ENCODE data around the gene VPS18.

VPS18 gene

DNA sequence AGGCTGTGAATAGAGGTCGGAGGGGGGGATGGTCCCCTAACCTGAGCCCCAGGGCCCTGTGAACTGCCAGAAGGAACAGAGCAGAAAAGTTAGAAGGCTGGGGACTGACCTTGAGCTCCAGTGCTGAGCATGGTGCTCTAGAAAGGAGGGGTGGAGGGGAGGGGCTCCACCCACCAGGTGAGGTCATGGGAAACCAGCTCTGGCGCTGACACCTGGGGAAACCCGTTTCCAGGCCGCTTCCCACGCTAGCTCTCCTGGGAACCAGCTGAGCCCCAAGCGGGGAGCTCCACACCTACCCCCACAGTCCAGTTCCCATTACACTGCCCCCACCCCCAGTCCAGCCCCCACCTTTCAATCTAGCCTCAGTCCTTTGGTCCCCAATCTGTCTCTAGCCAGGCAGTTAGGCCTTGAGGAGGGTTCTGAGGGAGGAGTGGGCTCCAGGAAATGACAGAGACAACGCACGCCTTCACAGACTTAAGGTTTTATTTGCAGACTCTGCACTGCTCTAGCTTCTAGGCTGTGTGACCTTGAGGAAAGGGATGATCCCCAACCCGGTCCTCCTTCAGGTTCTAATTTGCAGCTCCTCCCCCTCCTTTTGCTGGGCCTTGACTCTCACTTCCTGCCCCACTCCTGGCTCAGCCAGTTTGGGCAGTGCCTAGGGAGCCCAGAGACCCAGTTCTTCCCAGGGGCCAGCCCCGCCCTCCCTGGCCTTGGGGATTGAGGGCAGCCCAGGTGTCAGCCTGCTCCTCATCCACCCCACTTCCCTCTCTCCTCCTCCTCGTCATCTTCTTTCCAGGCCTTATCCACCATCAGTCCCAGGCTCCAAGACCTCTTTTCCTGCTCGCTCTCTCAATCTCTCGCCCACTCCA lies 22.3 kb upstream of the VPS18 start:
- Histone ChIP-seq H3K27me3 (ENCODE audit: insufficient read depth, low read length) (peaks cover 14% of the 10 kb centered on the region), H3K4me1 (ENCODE audit: insufficient read depth, low read length) (peaks cover 12% of the 10 kb centered on the region), H3K9ac (ENCODE audit: low read depth, low read length) (no peak overlapping the region), H3K27ac (ENCODE audit: low read depth, low read length) (no peak overlapping the region), H3K36me3 (ENCODE audit: insufficient read depth, low read length) (no peaks in the 10 kb centered on the region), H3K9me3 (ENCODE audit: insufficient read depth, low read depth, low read length) (no peaks in the 10 kb centered on the region), H3K4me3 (ENCODE audit: low read length) (no peak overlapping the region)
- 70% methylated on average over 13 of the region's 13 CpGs for WGBS

DNA sequence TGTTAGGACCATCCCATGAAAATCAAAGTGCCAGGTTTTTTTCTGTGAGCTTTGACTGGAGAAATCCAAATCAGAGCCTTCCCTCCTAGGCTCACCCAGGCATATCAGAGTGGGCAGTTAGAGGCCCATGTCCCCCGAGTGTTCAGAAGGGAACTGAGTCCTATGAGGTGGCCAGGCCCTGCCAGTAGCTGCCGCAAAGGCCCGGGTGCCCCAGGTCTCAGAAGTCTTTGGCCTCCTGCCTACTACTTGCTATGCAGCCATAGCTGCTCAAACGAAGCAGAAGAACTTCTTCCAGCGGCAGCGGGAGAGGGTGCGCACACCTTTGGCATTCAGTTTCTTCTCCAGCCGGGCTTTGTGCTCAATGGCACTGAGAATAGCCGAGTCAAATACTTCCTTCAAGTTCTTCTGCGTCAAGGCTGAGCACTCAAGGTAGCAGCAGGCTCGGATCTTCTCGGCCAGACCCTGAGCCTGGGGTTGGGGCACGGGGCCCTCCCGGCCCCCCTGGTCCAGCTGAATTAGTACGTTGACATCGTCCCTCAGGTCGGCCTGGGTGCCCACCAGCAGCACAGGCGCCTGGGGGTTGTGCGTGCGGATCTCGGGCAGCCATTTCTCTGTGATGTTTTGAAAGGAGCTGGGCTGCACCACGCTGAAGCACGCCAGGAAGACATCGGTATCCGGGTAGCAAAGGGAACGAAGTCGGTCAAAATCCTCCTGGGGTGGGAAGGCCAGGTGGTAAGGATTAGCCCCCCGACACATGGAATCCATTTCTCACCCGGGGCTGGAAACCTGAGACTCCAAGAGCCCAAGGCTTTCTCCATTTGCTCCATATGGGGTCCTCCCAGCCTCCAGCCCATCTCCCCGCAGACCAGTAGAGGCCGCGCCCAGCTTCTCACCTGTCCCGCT lies 21.2 kb upstream of the VPS18 start:
- no peaks in the 10 kb centered on the region for H3K9me3 ChIP-seq (ENCODE audit: insufficient read depth, low read depth, low read length)
- WGBS: 69% methylated on average over 33 of the region's 33 CpGs
- peak overlapping the region; percentile 48; the same call in 1 of the 2 replicates for H3K9ac ChIP-seq (ENCODE audit: low read depth, low read length)
- peak overlapping the region; percentile 68 for H3K4me3 ChIP-seq (ENCODE audit: low read length)
- H3K4me1 ChIP-seq (ENCODE audit: insufficient read depth, low read length): peaks cover 12% of the 10 kb centered on the region
- peaks cover 14% of the 10 kb centered on the region for H3K27me3 ChIP-seq (ENCODE audit: insufficient read depth, low read length)
- no peaks in the 10 kb centered on the region for H3K36me3 ChIP-seq (ENCODE audit: insufficient read depth, low read length)
- no peak overlapping the region for H3K27ac ChIP-seq (ENCODE audit: low read depth, low read length)

DNA sequence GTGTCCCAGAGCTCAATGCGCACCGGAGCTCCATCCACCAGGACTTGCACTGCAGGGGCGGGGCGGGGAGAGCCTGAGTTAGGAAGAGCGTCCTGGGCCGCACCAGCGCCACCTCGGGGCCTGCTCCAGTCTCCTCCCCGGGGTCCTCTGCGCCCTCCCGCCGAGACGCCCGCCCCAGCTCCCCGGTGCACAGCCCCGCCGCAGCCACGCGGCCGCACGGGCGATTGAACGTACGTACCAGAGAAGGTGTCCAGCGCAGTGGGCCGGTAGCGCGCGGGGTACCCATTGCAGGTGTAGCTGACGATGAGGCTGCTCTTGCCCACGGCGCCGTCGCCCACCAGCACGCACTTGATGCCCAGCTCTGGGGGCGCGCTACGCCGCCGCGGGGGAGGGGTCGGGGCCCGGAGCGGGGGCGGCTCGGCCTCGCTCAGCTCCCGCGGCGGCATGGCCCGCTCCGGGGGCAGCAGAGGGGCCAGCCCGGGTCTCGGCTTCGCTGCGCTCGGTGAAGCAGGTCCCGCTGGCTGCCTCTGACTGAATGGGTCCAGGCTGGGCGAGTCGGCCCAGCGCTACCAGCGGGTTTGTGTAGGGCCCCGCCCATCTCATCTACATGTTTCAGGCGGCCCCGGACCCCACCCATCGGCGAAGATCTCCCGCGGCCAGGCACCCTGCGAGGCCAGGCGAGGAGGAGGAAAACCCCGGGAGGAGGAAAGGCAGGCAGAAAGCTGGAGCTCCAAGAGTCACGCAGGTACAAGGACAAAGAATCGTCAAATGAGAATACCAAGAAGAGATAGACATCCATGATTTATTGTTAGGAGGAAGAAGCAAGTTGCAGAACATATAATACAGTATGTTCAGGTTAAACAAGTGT lies 20.3 kb upstream of the VPS18 start, which contains the start of gene RHOV:
Gene RHOV, minus strand, starts transcription at position 541 of the 868 bp plus-strand sequence. Its CDS starts 95 bp downstream, at position 446.
- no peak within 1 kb of the TSS for H3K27ac ChIP-seq (ENCODE audit: low read depth, low read length)
- peak within 1 kb of the TSS; percentile 68 for H3K4me3 ChIP-seq (ENCODE audit: low read length)
- 1% methylated on average over 74 of the region's 74 CpGs for WGBS
- H3K9ac ChIP-seq (ENCODE audit: low read depth, low read length): peak within 1 kb of the TSS; percentile 48; the same call in 1 of the 2 replicates
- H3K4me1 ChIP-seq (ENCODE audit: insufficient read depth, low read length): peaks cover 18% of the 10 kb centered on the region
- H3K27me3 ChIP-seq (ENCODE audit: insufficient read depth, low read length): peaks cover 14% of the 10 kb centered on the region
- H3K9me3 ChIP-seq (ENCODE audit: insufficient read depth, low read depth, low read length): no peaks in the 10 kb centered on the region
- H3K36me3 ChIP-seq (ENCODE audit: insufficient read depth, low read length): no peaks in the 10 kb centered on the region

DNA sequence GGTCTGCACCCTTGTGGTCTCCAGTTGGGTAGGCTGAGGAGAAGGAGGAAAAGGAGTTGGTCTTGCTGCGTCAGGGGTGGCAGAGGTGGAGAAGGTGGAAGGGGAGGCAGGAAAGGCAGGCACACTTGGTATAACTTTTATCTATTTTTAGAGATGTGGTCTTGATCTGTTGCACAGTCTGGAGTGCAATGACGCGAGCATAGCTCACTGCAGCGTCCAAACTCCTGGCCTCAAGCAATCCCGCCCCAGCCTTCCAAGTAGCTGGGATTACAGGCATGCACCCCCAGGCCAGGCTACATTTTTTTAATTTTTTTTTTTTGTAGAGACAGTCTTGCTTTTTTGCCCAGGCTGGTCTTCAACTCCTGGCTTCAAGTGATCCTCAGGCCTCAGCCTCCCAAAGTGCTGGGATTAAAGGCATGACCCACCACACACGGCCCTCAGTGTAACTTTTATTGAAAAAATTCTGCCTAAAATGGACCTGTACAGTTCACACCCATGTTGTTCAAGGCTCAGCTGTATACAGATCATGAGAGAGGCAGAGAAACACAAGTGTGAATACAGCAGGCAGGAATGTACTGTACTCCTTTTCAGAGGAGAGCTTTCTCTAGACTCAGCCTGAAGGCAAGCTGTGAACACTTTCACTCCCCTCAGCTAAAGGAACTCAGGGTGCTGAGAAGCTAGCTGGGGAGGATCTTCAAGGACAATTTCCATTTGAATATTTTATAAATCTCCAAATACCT lies 18.1 kb upstream of the VPS18 start:
- Histone ChIP-seq H3K27ac (ENCODE audit: low read depth, low read length) (no peak overlapping the region), H3K4me1 (ENCODE audit: insufficient read depth, low read length) (peaks cover 19% of the 10 kb centered on the region), H3K9ac (ENCODE audit: low read depth, low read length) (no peak overlapping the region)

DNA sequence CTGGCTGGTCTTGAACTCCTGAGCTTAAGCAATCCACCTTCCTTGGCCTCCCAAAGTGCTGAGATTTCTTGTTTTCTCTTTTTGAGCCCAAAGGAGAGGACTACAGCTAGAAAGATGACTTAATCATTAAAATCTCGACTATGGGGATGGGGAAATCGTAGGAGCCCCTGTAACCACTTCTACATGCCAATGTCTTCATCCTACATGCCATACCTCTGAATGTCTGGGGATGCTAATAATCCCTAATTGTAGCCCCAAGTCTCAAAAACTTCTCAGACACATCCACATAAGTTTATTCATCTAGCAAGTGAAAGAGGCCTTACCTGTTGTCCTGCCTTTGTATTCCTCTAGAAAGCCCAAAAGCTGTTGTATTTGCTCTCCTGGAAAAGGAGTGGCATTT lies 16.6 kb upstream of the VPS18 start:
- H3K9ac ChIP-seq (ENCODE audit: low read depth, low read length): no peak overlapping the region
- peaks cover 14% of the 10 kb centered on the region for H3K27me3 ChIP-seq (ENCODE audit: insufficient read depth, low read length)
- H3K4me1 ChIP-seq (ENCODE audit: insufficient read depth, low read length): peaks cover 12% of the 10 kb centered on the region
- H3K9me3 ChIP-seq (ENCODE audit: insufficient read depth, low read depth, low read length): no peaks in the 10 kb centered on the region
- WGBS: 91% methylated on average over 2 of the region's 2 CpGs
- H3K27ac ChIP-seq (ENCODE audit: low read depth, low read length): no peak overlapping the region
- H3K36me3 ChIP-seq (ENCODE audit: insufficient read depth, low read length): no peaks in the 10 kb centered on the region
- H3K4me3 ChIP-seq (ENCODE audit: low read length): no peak overlapping the region

More for the DNA sequence above, 18.1 kb upstream of the VPS18 start:
- WGBS: 92% methylated on average over 6 of the region's 6 CpGs
- H3K4me3 ChIP-seq (ENCODE audit: low read length): no peak overlapping the region
- H3K36me3 ChIP-seq (ENCODE audit: insufficient read depth, low read length): no peaks in the 10 kb centered on the region
- H3K9me3 ChIP-seq (ENCODE audit: insufficient read depth, low read depth, low read length): no peaks in the 10 kb centered on the region
- peaks cover 14% of the 10 kb centered on the region for H3K27me3 ChIP-seq (ENCODE audit: insufficient read depth, low read length)

DNA sequence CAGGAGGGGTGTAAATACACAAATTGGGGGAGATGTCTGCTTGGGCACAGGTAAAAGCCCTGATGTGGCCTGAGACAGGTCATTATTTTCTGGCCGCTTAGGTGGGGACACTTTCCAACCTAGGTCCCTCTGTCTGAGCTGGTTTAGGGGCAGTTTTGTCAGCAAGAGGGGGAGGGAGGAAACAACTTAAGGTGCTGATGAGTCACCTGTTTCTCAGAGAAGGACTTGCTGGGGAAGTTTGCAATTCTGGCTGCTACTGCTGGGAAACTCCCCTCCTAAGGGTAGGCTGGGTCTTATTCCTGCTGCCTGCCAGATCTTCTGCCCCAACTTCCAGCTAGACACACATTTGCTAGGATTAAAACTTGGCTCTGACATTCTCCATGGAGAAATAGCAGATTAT lies 15.5 kb upstream of the VPS18 start:
- no peak overlapping the region for H3K4me3 ChIP-seq (ENCODE audit: low read length)
- 0 out of 2 replicates have a peak, but pooled peaks cover 2% of the 10 kb centered on the region for H3K9me3 ChIP-seq (ENCODE audit: insufficient read depth, low read depth, low read length)
- no peak overlapping the region for H3K9ac ChIP-seq (ENCODE audit: low read depth, low read length)
- WGBS: 63% methylated on average over 1 of the region's 1 CpG
- no peak overlapping the region for H3K27ac ChIP-seq (ENCODE audit: low read depth, low read length)
- no peaks in the 10 kb centered on the region for H3K36me3 ChIP-seq (ENCODE audit: insufficient read depth, low read length)
- H3K4me1 ChIP-seq (ENCODE audit: insufficient read depth, low read length): 0 out of 2 replicates have a peak, but pooled peaks cover 6% of the 10 kb centered on the region
- H3K27me3 ChIP-seq (ENCODE audit: insufficient read depth, low read length): peaks cover 9% of the 10 kb centered on the region

DNA sequence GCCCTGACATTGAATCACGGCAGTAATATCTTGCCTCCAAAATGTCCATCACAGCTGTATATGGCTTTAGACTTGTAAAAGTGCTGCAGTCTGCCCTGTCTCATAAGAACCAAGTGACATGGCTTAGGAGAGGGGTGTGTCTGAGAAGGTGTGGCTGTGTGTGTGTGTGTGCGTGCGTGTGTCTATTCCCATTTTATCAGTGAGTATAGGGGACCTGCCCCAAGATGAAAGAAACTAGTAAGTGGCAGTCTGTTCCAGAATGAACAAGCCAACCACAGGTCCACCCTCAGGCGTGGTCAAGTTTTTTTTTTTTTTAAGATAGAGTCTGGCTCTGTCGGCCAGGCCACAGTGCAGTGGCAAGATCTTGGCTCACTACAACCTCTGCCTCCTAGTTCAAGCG lies 14.6 kb upstream of the VPS18 start:
- H3K9ac ChIP-seq (ENCODE audit: low read depth, low read length): no peak overlapping the region
- H3K36me3 ChIP-seq (ENCODE audit: insufficient read depth, low read length): no peaks in the 10 kb centered on the region
- 0 out of 2 replicates have a peak, but pooled peaks cover 6% of the 10 kb centered on the region for H3K4me1 ChIP-seq (ENCODE audit: insufficient read depth, low read length)
- WGBS: 87% methylated on average over 6 of the region's 6 CpGs
- H3K27me3 ChIP-seq (ENCODE audit: insufficient read depth, low read length): peaks cover 3% of the 10 kb centered on the region; the same call in 1 of the 2 replicates
- H3K27ac ChIP-seq (ENCODE audit: low read depth, low read length): no peak overlapping the region
- H3K9me3 ChIP-seq (ENCODE audit: insufficient read depth, low read depth, low read length): 0 out of 2 replicates have a peak, but pooled peaks cover 2% of the 10 kb centered on the region
- no peak overlapping the region for H3K4me3 ChIP-seq (ENCODE audit: low read length)

DNA sequence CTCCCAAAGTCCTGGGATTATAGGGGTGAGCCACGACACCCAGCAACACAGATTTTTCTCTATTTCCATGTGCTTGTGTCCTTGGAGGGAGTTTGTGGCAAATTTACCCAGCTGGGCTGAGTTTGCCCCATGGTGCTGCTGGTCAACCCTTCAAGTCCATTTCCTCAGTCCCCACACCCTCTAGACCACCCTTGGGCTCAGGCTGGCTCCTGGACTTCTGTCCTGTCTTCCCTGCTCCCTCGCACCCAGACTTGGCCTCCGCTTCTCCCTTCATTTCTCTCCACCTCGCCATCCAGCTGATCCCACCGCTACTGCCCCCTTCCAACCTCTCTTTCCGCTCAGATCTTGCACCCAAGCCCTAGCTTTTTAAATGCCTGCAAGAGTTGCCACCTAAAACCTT lies 12.9 kb upstream of the VPS18 start:
- no peak overlapping the region for H3K4me3 ChIP-seq (ENCODE audit: low read length)
- H3K9ac ChIP-seq (ENCODE audit: low read depth, low read length): no peak overlapping the region
- no peak overlapping the region for H3K27ac ChIP-seq (ENCODE audit: low read depth, low read length)
- H3K4me1 ChIP-seq (ENCODE audit: insufficient read depth, low read length): 0 out of 2 replicates have a peak, but pooled peaks cover 6% of the 10 kb centered on the region
- H3K27me3 ChIP-seq (ENCODE audit: insufficient read depth, low read length): no peaks in the 10 kb centered on the region
- H3K36me3 ChIP-seq (ENCODE audit: insufficient read depth, low read length): no peaks in the 10 kb centered on the region
- 0 out of 2 replicates have a peak, but pooled peaks cover 2% of the 10 kb centered on the region for H3K9me3 ChIP-seq (ENCODE audit: insufficient read depth, low read depth, low read length)
- WGBS: 96% methylated on average over 6 of the region's 6 CpGs

DNA sequence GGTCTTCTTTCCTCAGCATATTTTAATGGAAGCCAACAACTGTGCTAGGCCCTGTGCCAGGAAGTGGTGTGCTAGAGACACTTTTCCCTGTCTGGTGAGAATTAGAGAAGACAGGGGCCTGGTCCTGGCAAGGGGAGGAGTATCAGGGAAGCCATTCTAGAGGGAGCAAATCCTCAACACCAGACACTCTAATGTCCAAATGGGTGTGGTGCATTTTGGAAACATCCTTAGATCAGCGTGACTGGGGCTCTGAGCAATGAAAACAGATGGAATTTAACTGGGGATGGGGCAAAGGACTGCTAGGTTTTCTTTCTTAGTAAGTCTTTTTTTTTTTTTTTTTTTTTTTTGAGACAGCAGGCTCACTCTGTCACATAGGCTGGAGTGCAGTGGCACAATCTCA lies 7.7 kb upstream of the VPS18 start:
- Histone ChIP-seq H3K9ac (ENCODE audit: low read depth, low read length) (no peak overlapping the region), H3K27me3 (ENCODE audit: insufficient read depth, low read length) (no peaks in the 10 kb centered on the region), H3K4me1 (ENCODE audit: insufficient read depth, low read length) (no peaks in the 10 kb centered on the region), H3K4me3 (ENCODE audit: low read length) (no peak overlapping the region), H3K36me3 (ENCODE audit: insufficient read depth, low read length) (no peaks in the 10 kb centered on the region), H3K27ac (ENCODE audit: low read depth, low read length) (no peak overlapping the region), H3K9me3 (ENCODE audit: insufficient read depth, low read depth, low read length) (0 out of 2 replicates have a peak, but pooled peaks cover 2% of the 10 kb centered on the region)
- 86% methylated on average over 1 of the region's 1 CpG for WGBS

DNA sequence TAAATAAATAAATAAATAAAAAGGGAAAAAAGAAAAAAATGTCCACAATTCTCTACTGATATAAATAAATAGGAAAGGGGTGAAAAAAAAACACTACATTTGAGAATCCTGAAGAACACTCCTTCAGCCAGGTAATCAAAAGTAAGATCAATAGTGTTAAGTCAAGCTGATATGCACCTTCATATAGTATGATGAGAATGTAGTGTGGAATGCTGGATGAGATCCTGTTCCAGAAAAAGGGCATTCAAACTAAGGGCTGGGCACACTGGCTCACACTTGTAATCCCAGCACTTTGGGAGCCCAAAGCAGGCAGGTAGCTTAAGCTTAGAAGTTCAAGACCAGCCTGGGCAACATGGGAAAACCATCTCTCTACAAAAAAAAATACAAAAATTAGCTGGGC lies 5.1 kb upstream of the VPS18 start:
- H3K27ac ChIP-seq (ENCODE audit: low read depth, low read length): no peak overlapping the region
- no peak overlapping the region for H3K4me3 ChIP-seq (ENCODE audit: low read length)
- no peaks in the 10 kb centered on the region for H3K9me3 ChIP-seq (ENCODE audit: insufficient read depth, low read depth, low read length)
- no peaks in the 10 kb centered on the region for H3K36me3 ChIP-seq (ENCODE audit: insufficient read depth, low read length)
- H3K27me3 ChIP-seq (ENCODE audit: insufficient read depth, low read length): peaks cover 8% of the 10 kb centered on the region
- no peaks in the 10 kb centered on the region for H3K4me1 ChIP-seq (ENCODE audit: insufficient read depth, low read length)
- H3K9ac ChIP-seq (ENCODE audit: low read depth, low read length): no peak overlapping the region
